Measurements from ENCODE around the gene UPF2. TPM values are rescaled to one million over a fixed set of nuclear protein-coding genes. Genes with fewer than 3 reads are reported as not detected.

The UPF2 gene
- polyA plus RNA-seq, 1 donor from 2014 or later = 14.3 TPM

DNA sequence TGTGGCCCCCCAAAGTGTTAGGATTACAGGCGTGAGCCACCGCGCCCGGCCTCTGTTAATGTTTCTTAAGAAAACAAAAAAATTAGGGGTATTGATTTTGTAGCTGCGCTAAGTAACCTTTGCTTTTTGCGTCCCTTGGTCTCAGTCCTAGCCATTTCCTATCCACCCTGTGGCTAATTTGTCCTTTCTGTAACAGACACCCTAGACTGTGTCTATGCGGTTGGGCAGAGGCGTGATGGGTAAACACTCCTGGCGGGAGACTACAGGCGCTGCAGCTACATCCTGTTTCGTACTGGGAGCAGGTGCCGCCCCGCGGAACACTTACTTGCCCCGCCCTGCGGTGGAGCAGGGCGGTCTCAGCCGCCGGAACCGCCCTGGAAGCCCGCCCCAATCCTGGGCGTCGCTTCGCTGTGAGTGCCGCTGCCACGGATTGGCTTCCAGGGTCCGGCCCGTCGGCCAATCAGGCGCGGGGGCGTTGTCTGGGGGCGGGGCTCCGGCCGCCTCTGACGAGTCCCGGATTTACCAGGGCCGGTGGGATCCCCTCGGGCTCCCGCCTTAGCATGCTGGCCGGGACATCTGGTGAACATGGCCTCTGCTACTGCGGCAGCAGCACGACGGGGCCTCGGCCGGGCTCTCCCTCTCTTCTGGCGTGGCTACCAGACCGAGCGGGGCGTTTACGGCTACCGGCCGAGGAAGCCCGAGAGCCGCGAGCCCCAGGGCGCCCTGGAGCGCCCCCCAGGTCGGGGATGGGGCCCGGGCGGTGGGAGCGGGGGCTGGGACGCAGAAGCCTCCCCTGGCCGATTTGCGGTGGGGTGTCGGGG is 26.1 kb upstream of the UPF2 start, which contains the start of gene DHTKD1:
DHTKD1 (plus strand) TSS at position 506 of the 821 bp plus-strand sequence; CDS start at position 586, 80 bp downstream.
- Histone ChIP-seq H4K20me1 (ENCODE audit: insufficient read depth) (no peaks in the 10 kb centered on the region), H3F3A (ENCODE audit: insufficient read depth, low read length, poor library complexity, severe bottlenecking) (no peaks in the 10 kb centered on the region), H3K9ac (ENCODE audit: low read length) (peak within 1 kb of the TSS; percentile 93), H3K9me2 (ENCODE audit: insufficient read depth, low read length) (no peaks in the 10 kb centered on the region), H3K4me2 (ENCODE audit: low read length) (peak within 1 kb of the TSS; percentile 60), H3K79me2 (replicated peaks; ENCODE audit: insufficient read depth, low read length) (peaks cover 17% of the 10 kb centered on the region), H3K36me3 (ENCODE audit: insufficient read depth, low read length) (no peaks in the 10 kb centered on the region), H3K4me3 (ENCODE audit: low read length) (peak within 1 kb of the TSS; percentile 99), H2AFZ (ENCODE audit: low read depth, low read length) (peak within 1 kb of the TSS; percentile 94), H3K27ac (ENCODE audit: low read length) (peak within 1 kb of the TSS; percentile 74), H3K27me3 (ENCODE audit: insufficient read depth, low read depth, low read length) (no peaks in the 10 kb centered on the region), H3K9me3 (ENCODE audit: low read length) (no peaks in the 10 kb centered on the region)
- TF ChIP-seq POLR2AphosphoS5 (IDR thresholded peaks at IDR 0.05) (peak; percentile 88), SMC3 (conservative IDR thresholded peaks at IDR 0.05; ENCODE audit: poor library complexity) (no peak), TAF1 (IDR thresholded peaks at IDR 0.05; ENCODE audit: low read depth) (peak; percentile 86), EZH2 (IDR thresholded peaks at IDR 0.05; ENCODE audit: borderline replicate concordance, insufficient read depth, low read length, poor library complexity, severe bottlenecking) (no peak), MXI1 (conservative IDR thresholded peaks at IDR 0.05; ENCODE audit: poor library complexity, severe bottlenecking) (peak; percentile 90), RAD21 (conservative IDR thresholded peaks at IDR 0.05) (no peak), EP300 (conservative IDR thresholded peaks at IDR 0.05; ENCODE audit: poor library complexity, severe bottlenecking) (no peak)
- TF ChIP-seq, protein P1, sequence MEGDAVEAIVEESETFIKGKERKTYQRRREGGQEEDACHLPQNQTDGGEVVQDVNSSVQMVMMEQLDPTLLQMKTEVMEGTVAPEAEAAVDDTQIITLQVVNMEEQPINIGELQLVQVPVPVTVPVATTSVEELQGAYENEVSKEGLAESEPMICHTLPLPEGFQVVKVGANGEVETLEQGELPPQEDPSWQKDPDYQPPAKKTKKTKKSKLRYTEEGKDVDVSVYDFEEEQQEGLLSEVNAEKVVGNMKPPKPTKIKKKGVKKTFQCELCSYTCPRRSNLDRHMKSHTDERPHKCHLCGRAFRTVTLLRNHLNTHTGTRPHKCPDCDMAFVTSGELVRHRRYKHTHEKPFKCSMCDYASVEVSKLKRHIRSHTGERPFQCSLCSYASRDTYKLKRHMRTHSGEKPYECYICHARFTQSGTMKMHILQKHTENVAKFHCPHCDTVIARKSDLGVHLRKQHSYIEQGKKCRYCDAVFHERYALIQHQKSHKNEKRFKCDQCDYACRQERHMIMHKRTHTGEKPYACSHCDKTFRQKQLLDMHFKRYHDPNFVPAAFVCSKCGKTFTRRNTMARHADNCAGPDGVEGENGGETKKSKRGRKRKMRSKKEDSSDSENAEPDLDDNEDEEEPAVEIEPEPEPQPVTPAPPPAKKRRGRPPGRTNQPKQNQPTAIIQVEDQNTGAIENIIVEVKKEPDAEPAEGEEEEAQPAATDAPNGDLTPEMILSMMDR (IDR thresholded peaks at IDR 0.05; ENCODE audit: poor library complexity, severe bottlenecking) = peak; percentile 58
- TF ChIP-seq, protein P2, sequence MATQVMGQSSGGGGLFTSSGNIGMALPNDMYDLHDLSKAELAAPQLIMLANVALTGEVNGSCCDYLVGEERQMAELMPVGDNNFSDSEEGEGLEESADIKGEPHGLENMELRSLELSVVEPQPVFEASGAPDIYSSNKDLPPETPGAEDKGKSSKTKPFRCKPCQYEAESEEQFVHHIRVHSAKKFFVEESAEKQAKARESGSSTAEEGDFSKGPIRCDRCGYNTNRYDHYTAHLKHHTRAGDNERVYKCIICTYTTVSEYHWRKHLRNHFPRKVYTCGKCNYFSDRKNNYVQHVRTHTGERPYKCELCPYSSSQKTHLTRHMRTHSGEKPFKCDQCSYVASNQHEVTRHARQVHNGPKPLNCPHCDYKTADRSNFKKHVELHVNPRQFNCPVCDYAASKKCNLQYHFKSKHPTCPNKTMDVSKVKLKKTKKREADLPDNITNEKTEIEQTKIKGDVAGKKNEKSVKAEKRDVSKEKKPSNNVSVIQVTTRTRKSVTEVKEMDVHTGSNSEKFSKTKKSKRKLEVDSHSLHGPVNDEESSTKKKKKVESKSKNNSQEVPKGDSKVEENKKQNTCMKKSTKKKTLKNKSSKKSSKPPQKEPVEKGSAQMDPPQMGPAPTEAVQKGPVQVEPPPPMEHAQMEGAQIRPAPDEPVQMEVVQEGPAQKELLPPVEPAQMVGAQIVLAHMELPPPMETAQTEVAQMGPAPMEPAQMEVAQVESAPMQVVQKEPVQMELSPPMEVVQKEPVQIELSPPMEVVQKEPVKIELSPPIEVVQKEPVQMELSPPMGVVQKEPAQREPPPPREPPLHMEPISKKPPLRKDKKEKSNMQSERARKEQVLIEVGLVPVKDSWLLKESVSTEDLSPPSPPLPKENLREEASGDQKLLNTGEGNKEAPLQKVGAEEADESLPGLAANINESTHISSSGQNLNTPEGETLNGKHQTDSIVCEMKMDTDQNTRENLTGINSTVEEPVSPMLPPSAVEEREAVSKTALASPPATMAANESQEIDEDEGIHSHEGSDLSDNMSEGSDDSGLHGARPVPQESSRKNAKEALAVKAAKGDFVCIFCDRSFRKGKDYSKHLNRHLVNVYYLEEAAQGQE (IDR thresholded peaks at IDR 0.05; ENCODE audit: borderline replicate concordance) = peak; percentile 64

DNA sequence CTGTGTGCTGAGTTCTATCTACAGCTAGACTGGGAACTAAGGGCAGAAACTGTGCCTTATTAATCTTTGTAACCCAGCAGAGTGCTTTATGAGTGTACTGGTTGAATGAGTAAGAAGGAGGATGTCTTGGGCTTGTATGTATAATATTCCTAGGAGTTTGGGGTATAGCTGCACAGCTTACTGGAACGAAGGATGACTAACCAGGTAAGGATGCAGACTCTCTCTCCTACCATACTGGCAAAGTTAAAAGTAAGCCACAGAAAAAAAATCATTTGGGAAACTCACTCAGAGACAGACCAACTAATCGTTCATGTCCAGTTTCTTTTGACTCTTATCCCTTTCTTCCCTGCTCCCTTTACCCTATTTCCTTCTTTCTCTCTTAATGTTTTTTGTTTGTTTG is 24.7 kb upstream of the UPF2 start:
- Histone ChIP-seq H3K9me2 (ENCODE audit: insufficient read depth, low read length) (no peaks in the 10 kb centered on the region), H3K27ac (ENCODE audit: low read length) (no peak overlapping the region), H3K79me2 (replicated peaks; ENCODE audit: insufficient read depth, low read length) (peaks cover 17% of the 10 kb centered on the region), H3K9me3 (ENCODE audit: low read length) (no peaks in the 10 kb centered on the region), H3K4me3 (ENCODE audit: low read length) (no peak overlapping the region), H3K4me2 (ENCODE audit: low read length) (no peak overlapping the region), H4K20me1 (ENCODE audit: insufficient read depth) (no peaks in the 10 kb centered on the region), H3K36me3 (ENCODE audit: insufficient read depth, low read length) (no peaks in the 10 kb centered on the region), H3K27me3 (ENCODE audit: insufficient read depth, low read depth, low read length) (no peaks in the 10 kb centered on the region), H2AFZ (ENCODE audit: low read depth, low read length) (no peak overlapping the region), H3F3A (ENCODE audit: insufficient read depth, low read length, poor library complexity, severe bottlenecking) (no peaks in the 10 kb centered on the region), H3K9ac (ENCODE audit: low read length) (no peak overlapping the region)
- TF ChIP-seq EZH2 (IDR thresholded peaks at IDR 0.05; ENCODE audit: borderline replicate concordance, insufficient read depth, low read length, poor library complexity, severe bottlenecking) (no peak), MXI1 (conservative IDR thresholded peaks at IDR 0.05; ENCODE audit: poor library complexity, severe bottlenecking) (no peak), EP300 (conservative IDR thresholded peaks at IDR 0.05; ENCODE audit: poor library complexity, severe bottlenecking) (no peak), RAD21 (conservative IDR thresholded peaks at IDR 0.05) (no peak), SMC3 (conservative IDR thresholded peaks at IDR 0.05; ENCODE audit: poor library complexity) (no peak), POLR2AphosphoS5 (IDR thresholded peaks at IDR 0.05) (no peak), TAF1 (IDR thresholded peaks at IDR 0.05; ENCODE audit: low read depth) (no peak)
- TF ChIP-seq, protein P1 (IDR thresholded peaks at IDR 0.05; ENCODE audit: poor library complexity, severe bottlenecking) = no peak
- TF ChIP-seq, protein P2 (IDR thresholded peaks at IDR 0.05; ENCODE audit: borderline replicate concordance) = no peak
